NCI-H748 (cell line): Measurements from ENCODE around the gene ARHGAP40.
A peak's percentile ranks its signal among the peaks of the same experiment; 100 is the strongest.

Experiments used
- DNase-seq: peaks from one replicate; lab custom pipeline; 2025; ENCODE audit not compliant: unreplicated experiment; lab: John Stamatoyannopoulos, UW

ARHGAP40 gene

GRCh38 chr20:38617011-38617829 is 15.6 kb downstream of the ARHGAP40 start:
- no peak for DNase-seq

- DNase-seq, result no peak
Measured at GRCh38 chr20:38617830-38618196, 16.2 kb downstream of the ARHGAP40 start.

- peak; percentile 38 for DNase-seq
Measured at GRCh38 chr20:38620441-38620840, 18.8 kb downstream of the ARHGAP40 start.

GRCh38 chr20:38623061-38623460 is 21.5 kb downstream of the ARHGAP40 start:
- no peak for DNase-seq

GRCh38 chr20:38624084-38624483 is 22.5 kb downstream of the ARHGAP40 start:
- DNase-seq, result no peak

GRCh38 chr20:38625896-38626295 is 24.3 kb downstream of the ARHGAP40 start:
- DNase-seq, result no peak

- no peak for DNase-seq
Measured at GRCh38 chr20:38626921-38627659, 25.5 kb downstream of the ARHGAP40 start.

GRCh38 chr20:38628580-38629470 is 27.2 kb downstream of the ARHGAP40 start:
- no peak for DNase-seq

GRCh38 chr20:38629979-38630378 is 28.4 kb downstream of the ARHGAP40 start:
- no peak for DNase-seq

GRCh38 chr20:38630727-38631126 is 29.1 kb downstream of the ARHGAP40 start:
- no peak for DNase-seq

- DNase-seq, result no peak
Measured at GRCh38 chr20:38631155-38632022, 29.8 kb downstream of the ARHGAP40 start.

GRCh38 chr20:38633577-38634093 is 32.0 kb downstream of the ARHGAP40 start:
- DNase-seq, result peak; percentile 71

- no peak for DNase-seq
Measured at GRCh38 chr20:38635721-38636288, 34.2 kb downstream of the ARHGAP40 start.

- DNase-seq, result no peak
Measured at GRCh38 chr20:38640521-38640920, 38.9 kb downstream of the ARHGAP40 start.

- DNase-seq, result no peak
Measured at GRCh38 chr20:38642498-38642897, 40.9 kb downstream of the ARHGAP40 start.

- no peak for DNase-seq
Measured at GRCh38 chr20:38644588-38645260, 43.1 kb downstream of the ARHGAP40 start.

- DNase-seq, result no peak
Measured at GRCh38 chr20:38645351-38645750, 43.7 kb downstream of the ARHGAP40 start.

GRCh38 chr20:38645980-38646858 is 44.6 kb downstream of the ARHGAP40 start:
- peak; percentile 75 for DNase-seq
